ENCODE results near the gene ST6GALNAC6.

GRCh38 chr9:127863191-127863621 is 36.2 kb downstream of the ST6GALNAC6 start:
- no peak for TF ChIP-seq YY1 (IDR thresholded peaks at IDR 0.05; ENCODE audit: low read depth, low read length)
- no peak for TF ChIP-seq CTCF (IDR thresholded peaks at IDR 0.05; ENCODE audit: control extremely low read depth in 1 of 3, insufficient read depth in 1 of 3, low read depth in 1 of 3, low read length in 3 of 3)
- no peak for TF ChIP-seq TAF1 (IDR thresholded peaks at IDR 0.05; ENCODE audit: low read depth, low read length)
- no peak for TF ChIP-seq HDAC6 (IDR thresholded peaks at IDR 0.05; ENCODE audit: low read depth, low read length)
- no peak for TF ChIP-seq EZH2 (IDR thresholded peaks at IDR 0.05; ENCODE audit: low read depth, low read length, severe bottlenecking)
- TF ChIP-seq SUZ12 (IDR thresholded peaks at IDR 0.05; ENCODE audit: low read length), result no peak
- TF ChIP-seq SAP30 (IDR thresholded peaks at IDR 0.05; ENCODE audit: insufficient read depth, insufficient replicate concordance, low read length), result no peak
- TF ChIP-seq TEAD4 (IDR thresholded peaks at IDR 0.05; ENCODE audit: low read depth, low read length), result no peak
